ENCODE results near the gene HECTD4. TPM values are rescaled to one million over a fixed set of nuclear protein-coding genes. Genes with fewer than 3 reads are reported as not detected.
A peak's percentile ranks its signal among the peaks of the same experiment; 100 is the strongest.

HECTD4 gene
- total and polyA plus RNA-seq, 9 of the 15 experiments (the other 6 are each of a cell fraction or from before 2014, with no cell fraction given) = 3.5 to 33.3 (median 13.5) TPM

GRCh38 chr12:112125250-112125999, 256.8 kb downstream of the HECTD4 start, which contains the start of gene TRAFD1 (continued):
- TF ChIP-seq C11orf30 (IDR thresholded peaks at IDR 0.05; ENCODE audit: low read depth) (peak; percentile 98), USF2 (CRISPR knock-in tag; IDR thresholded peaks at IDR 0.05) (no peak), COPS2 (conservative IDR thresholded peaks at IDR 0.05) (no peak), TBP (optimal IDR thresholded peaks at IDR 0.05; ENCODE audit: low read depth, low read length) (peak; percentile 94), FOXJ3 (CRISPR knock-in tag; IDR thresholded peaks at IDR 0.05) (no peak), ZBTB8A (IDR thresholded peaks at IDR 0.05; ENCODE audit: partially characterized antibody) (no peak), RBM22 (IDR thresholded peaks at IDR 0.05; ENCODE audit: low read depth, low read length, poor library complexity, severe bottlenecking) (no peak), NR1H2 (CRISPR knock-in tag; IDR thresholded peaks at IDR 0.05) (no peak), TAF7 (tag; IDR thresholded peaks at IDR 0.05) (peak; percentile 70), HOMEZ (CRISPR knock-in tag; IDR thresholded peaks at IDR 0.05) (no peak), ZNF644 (tag; IDR thresholded peaks at IDR 0.05; ENCODE audit: low read depth) (no peak), GTF2E2 (tag; IDR thresholded peaks at IDR 0.05) (0 out of 2 replicates have a peak, but pooled peaks have one; percentile 57), HMG20A (CRISPR knock-in tag; conservative IDR thresholded peaks at IDR 0.05) (no peak), RREB1 (CRISPR knock-in tag; IDR thresholded peaks at IDR 0.05) (0 out of 2 replicates have a peak, but pooled peaks have one; percentile 13), ZC3H11A (IDR thresholded peaks at IDR 0.05; ENCODE audit: low read depth, low read length) (no peak), HOXB6 (CRISPR knock-in tag; IDR thresholded peaks at IDR 0.05; ENCODE audit: borderline replicate concordance) (no peak), SNAPC5 (CRISPR knock-in tag; IDR thresholded peaks at IDR 0.05) (no peak), PHF20 (IDR thresholded peaks at IDR 0.05; ENCODE audit: partially characterized antibody) (peak; percentile 42), RAD51 (IDR thresholded peaks at IDR 0.05; ENCODE audit: borderline replicate concordance, low read depth) (no peak)

Measured in K562 (cell line).